Activated CD4-positive, alpha-beta T cell treated with anti-CD3 and anti-CD28 coated beads, Interleukin-2, amount 50 U/mL, for 4 hours (primary cell): ENCODE measurements around the gene SAMD8.
"Not testable (repeated sequence)": the region's sequence is repeated elsewhere in the genome, so short reads cannot be mapped to it uniquely, and the experiment has no call there.

ENCODE experiments used
- DNase-seq, 2 experiments: peaks; one replicate each; pipeline ENCODE4 v3.0.0-alpha.2; 2020

Gene SAMD8

GRCh38 chr10:75108684-75109458 lies 2.6 kb upstream of the SAMD8 start:
- no peak for DNase-seq

- no peak for DNase-seq
Observed at GRCh38 chr10:75109459-75109778, 2.0 kb upstream of the SAMD8 start.

- DNase-seq: no peak
Observed at GRCh38 chr10:75110006-75110632, 1.3 kb upstream of the SAMD8 start.

GRCh38 chr10:75111907-75112679 lies 637 bp downstream of the SAMD8 start:
- DNase-seq: peak; percentile 28 to 41

- DNase-seq: no peak
Observed at GRCh38 chr10:75115137-75115536, 3.7 kb downstream of the SAMD8 start.

GRCh38 chr10:75116941-75117775 lies 5.7 kb downstream of the SAMD8 start:
- not testable (repeated sequence) for DNase-seq

GRCh38 chr10:75117995-75118394 lies 6.5 kb downstream of the SAMD8 start:
- DNase-seq: no peak

- DNase-seq: not testable (repeated sequence)
Observed at GRCh38 chr10:75119444-75120066, 8.1 kb downstream of the SAMD8 start.

GRCh38 chr10:75121322-75121721 lies 9.9 kb downstream of the SAMD8 start:
- no peak for DNase-seq

- DNase-seq: no peak
Observed at GRCh38 chr10:75122505-75122904, 11.0 kb downstream of the SAMD8 start.

- DNase-seq: no peak
Observed at GRCh38 chr10:75123088-75123682, 11.7 kb downstream of the SAMD8 start.

GRCh38 chr10:75126277-75126676 lies 14.8 kb downstream of the SAMD8 start:
- DNase-seq: no peak

GRCh38 chr10:75127471-75127870 lies 16.0 kb downstream of the SAMD8 start:
- no peak for DNase-seq

GRCh38 chr10:75128985-75129384 lies 17.5 kb downstream of the SAMD8 start:
- DNase-seq: not testable (repeated sequence)

- DNase-seq: no peak
Observed at GRCh38 chr10:75129537-75129936, 18.1 kb downstream of the SAMD8 start.

- not testable (repeated sequence) for DNase-seq
Observed at GRCh38 chr10:75133701-75134100, 22.2 kb downstream of the SAMD8 start.

- no peak for DNase-seq
Observed at GRCh38 chr10:75136346-75136745, 24.9 kb downstream of the SAMD8 start.

GRCh38 chr10:75137533-75138438 lies 26.3 kb downstream of the SAMD8 start:
- DNase-seq: peak; percentile 7 to 12

GRCh38 chr10:75140246-75140645 lies 28.8 kb downstream of the SAMD8 start:
- DNase-seq: no peak

GRCh38 chr10:75143353-75143752 lies 31.9 kb downstream of the SAMD8 start:
- no peak for DNase-seq

- no peak for DNase-seq
Observed at GRCh38 chr10:75145590-75145989, 34.1 kb downstream of the SAMD8 start.
